SJSA1 (cell line): ENCODE measurements around the gene SPHK2. TPM values are rescaled to one million over a fixed set of nuclear protein-coding genes. Genes with fewer than 3 reads are reported as not detected.
A peak's percentile ranks its signal among the peaks of the same experiment; 100 is the strongest.
"Not testable (repeated sequence)": the region's sequence is repeated elsewhere in the genome, so short reads cannot be mapped to it uniquely, and the experiment has no call there.

Experiments
- DNase-seq, 2 experiments: peaks; one replicate each; pipeline ENCODE4 v3.0.0-alpha.2; 2015 to 2020; ENCODE audit warnings: low spot score in 2 of 2, low read depth in 1 of 2
- H3K27ac ChIP-seq: fragments of 250-450 bp; sonication (Bioruptor Pico); 2 replicates; pipeline ENCODE4 v1.5.1; 2020; ENCODE audit warnings: mild to moderate bottlenecking, moderate library complexity
- H3K27me3 ChIP-seq: fragments of 250-450 bp; sonication (Bioruptor Pico); replicated peaks from 2 replicates; pipeline ENCODE4 v1.5.1; 2020; ENCODE audit warnings: mild to moderate bottlenecking, moderate library complexity
- H3K36me3 ChIP-seq: fragments of 250-450 bp; sonication (Bioruptor Pico); 2 replicates; pipeline ENCODE4 v1.5.1; 2020; ENCODE audit warnings: mild to moderate bottlenecking
- H3K4me1 ChIP-seq: fragments of 250-450 bp; sonication (Bioruptor Pico); replicated peaks from 2 replicates; pipeline ENCODE4 v1.6.1; 2021; ENCODE audit warnings: mild to moderate bottlenecking
- H3K4me3 ChIP-seq: fragments of 250-450 bp; sonication (Bioruptor Pico); 2 replicates; pipeline ENCODE4 v1.5.1; 2020; ENCODE audit warnings: mild to moderate bottlenecking
- H3K9me3 ChIP-seq: fragments of 250-450 bp; sonication (Bioruptor Pico); replicated peaks from 2 replicates; pipeline ENCODE4 v1.5.1; 2020; ENCODE audit warnings: mild to moderate bottlenecking
- total RNA-seq: library from RNA; depleted of rRNA; stranded (reverse); fragments of >200 nt; shearing (Covaris generic); gene quantifications from 2 replicates; pipeline ENCODE4 v1.2.3, GENCODE V29; 2014

Gene SPHK2
- total RNA-seq, 1 experiment from 2014 or later = 8.8 TPM

GRCh38 chr19:48642862-48643261 lies 23.6 kb downstream of the SPHK2 start:
- Histone ChIP-seq H3K27ac (no peak overlapping the region), H3K36me3 (no peaks in the 10 kb centered on the region)
- no peak for DNase-seq

GRCh38 chr19:48644355-48644754 lies 25.0 kb downstream of the SPHK2 start:
- H3K4me3 ChIP-seq = no peak overlapping the region
- H3K9me3 ChIP-seq = no peaks in the 10 kb centered on the region
- DNase-seq = no peak

More at GRCh38 chr19:48642862-48643261, 23.6 kb downstream of the SPHK2 start:
- no peaks in the 10 kb centered on the region for H3K9me3 ChIP-seq
- H3K4me3 ChIP-seq = no peak overlapping the region
- H3K4me1 ChIP-seq = peaks cover 9% of the 10 kb centered on the region
- peaks cover 13% of the 10 kb centered on the region for H3K27me3 ChIP-seq

GRCh38 chr19:48644839-48645619 lies 25.7 kb downstream of the SPHK2 start:
- Histone ChIP-seq H3K27ac (no peak overlapping the region), H3K27me3 (peaks cover 13% of the 10 kb centered on the region), H3K4me3 (no peak overlapping the region), H3K4me1 (peaks cover 19% of the 10 kb centered on the region), H3K36me3 (no peaks in the 10 kb centered on the region), H3K9me3 (no peaks in the 10 kb centered on the region)
- peak in 1 of 2 experiments; percentile 59 for DNase-seq

More at GRCh38 chr19:48644355-48644754, 25.0 kb downstream of the SPHK2 start:
- peaks cover 13% of the 10 kb centered on the region for H3K4me1 ChIP-seq
- no peaks in the 10 kb centered on the region for H3K36me3 ChIP-seq
- no peak overlapping the region for H3K27ac ChIP-seq
- H3K27me3 ChIP-seq = peaks cover 13% of the 10 kb centered on the region

GRCh38 chr19:48645620-48646000 lies 26.3 kb downstream of the SPHK2 start:
- DNase-seq = no peak
- no peak overlapping the region for H3K4me3 ChIP-seq
- peaks cover 19% of the 10 kb centered on the region for H3K4me1 ChIP-seq
- no peaks in the 10 kb centered on the region for H3K9me3 ChIP-seq
- peaks cover 13% of the 10 kb centered on the region for H3K27me3 ChIP-seq
- no peaks in the 10 kb centered on the region for H3K36me3 ChIP-seq
- H3K27ac ChIP-seq = no peak overlapping the region

- peak; percentile 65 to 88 for DNase-seq
- H3K27ac ChIP-seq = no peak within 1 kb of the TSS
- no peaks in the 10 kb centered on the region for H3K36me3 ChIP-seq
- H3K9me3 ChIP-seq = no peaks in the 10 kb centered on the region
- H3K27me3 ChIP-seq = peaks cover 13% of the 10 kb centered on the region
- H3K4me3 ChIP-seq = peak within 1 kb of the TSS; percentile 24
- peaks cover 19% of the 10 kb centered on the region for H3K4me1 ChIP-seq
These were observed 26.9 kb downstream of the SPHK2 start, which contains the start of gene CA11 for GRCh38 chr19:48646001-48646721. Gene CA11 (minus strand): TSS chr19:48646187. CDS start chr19:48645632, 555 bp downstream.

- no peak for DNase-seq
- Histone ChIP-seq H3K4me1 (peaks cover 19% of the 10 kb centered on the region), H3K4me3 (peak overlapping the region; percentile 24), H3K36me3 (no peaks in the 10 kb centered on the region), H3K27me3 (peaks cover 13% of the 10 kb centered on the region), H3K9me3 (no peaks in the 10 kb centered on the region), H3K27ac (no peak overlapping the region)
These were observed 27.5 kb downstream of the SPHK2 start for GRCh38 chr19:48646722-48647216.

GRCh38 chr19:48648134-48648533 lies 28.8 kb downstream of the SPHK2 start:
- Histone ChIP-seq H3K27ac (no peak overlapping the region), H3K36me3 (no peaks in the 10 kb centered on the region), H3K4me3 (no peak overlapping the region), H3K9me3 (no peaks in the 10 kb centered on the region), H3K27me3 (peaks cover 13% of the 10 kb centered on the region), H3K4me1 (peaks cover 22% of the 10 kb centered on the region)
- no peak for DNase-seq

GRCh38 chr19:48650974-48651682 lies 31.8 kb downstream of the SPHK2 start:
- DNase-seq = no peak
- Histone ChIP-seq H3K4me1 (peaks cover 26% of the 10 kb centered on the region), H3K4me3 (no peak overlapping the region), H3K36me3 (no peaks in the 10 kb centered on the region), H3K27ac (no peak overlapping the region), H3K27me3 (peaks cover 3% of the 10 kb centered on the region; the same call in 1 of the 2 replicates), H3K9me3 (no peaks in the 10 kb centered on the region)

- H3K9me3 ChIP-seq = no peaks in the 10 kb centered on the region
- H3K4me3 ChIP-seq = no peak overlapping the region
- H3K4me1 ChIP-seq = peaks cover 27% of the 10 kb centered on the region
- no peaks in the 10 kb centered on the region for H3K27me3 ChIP-seq
- DNase-seq = no peak
- H3K27ac ChIP-seq = no peak overlapping the region
- H3K36me3 ChIP-seq = no peaks in the 10 kb centered on the region
These were observed 32.4 kb downstream of the SPHK2 start for GRCh38 chr19:48651683-48652048.

- Histone ChIP-seq H3K9me3 (no peaks in the 10 kb centered on the region), H3K27me3 (no peaks in the 10 kb centered on the region), H3K36me3 (no peaks in the 10 kb centered on the region), H3K27ac (no peak overlapping the region), H3K4me3 (no peak overlapping the region), H3K4me1 (peaks cover 32% of the 10 kb centered on the region)
- DNase-seq = peak in 1 of 2 experiments; percentile 46
These were observed 35.2 kb downstream of the SPHK2 start for GRCh38 chr19:48654299-48655059.

GRCh38 chr19:48656840-48657474 lies 37.7 kb downstream of the SPHK2 start:
- Histone ChIP-seq H3K27me3 (no peaks in the 10 kb centered on the region), H3K27ac (peak overlapping the region; percentile 13), H3K4me1 (peaks cover 30% of the 10 kb centered on the region), H3K9me3 (no peaks in the 10 kb centered on the region), H3K36me3 (no peaks in the 10 kb centered on the region), H3K4me3 (no peak overlapping the region)
- peak; percentile 68 to 85 for DNase-seq

- H3K36me3 ChIP-seq, DNase-seq, H3K27ac ChIP-seq, H3K4me3 ChIP-seq, H3K27me3 ChIP-seq, H3K9me3 ChIP-seq: not testable (repeated sequence)
- peaks cover 30% of the 10 kb centered on the region for H3K4me1 ChIP-seq
These were observed 38.5 kb downstream of the SPHK2 start for GRCh38 chr19:48657828-48658227.

GRCh38 chr19:48658483-48658882 lies 39.2 kb downstream of the SPHK2 start:
- H3K4me1 ChIP-seq = peaks cover 27% of the 10 kb centered on the region

More at GRCh38 chr19:48658483-48658882, 39.2 kb downstream of the SPHK2 start:
- no peaks in the 10 kb centered on the region for H3K36me3 ChIP-seq
- H3K4me3 ChIP-seq = no peak overlapping the region
- H3K27me3 ChIP-seq = no peaks in the 10 kb centered on the region
- no peaks in the 10 kb centered on the region for H3K9me3 ChIP-seq
- no peak for DNase-seq
- no peak overlapping the region for H3K27ac ChIP-seq
